Endothelial cell of umbilical vein (primary cell): ENCODE results near the gene COL18A1.

ENCODE experiments used
- CTCF ChIP-seq, 2 donors: IDR thresholded peaks; 1 replicate in 1 of 2; 2 replicates in 1 of 2; pipeline ENCODE4 v1.5.1; 2011; ENCODE audit warnings: low read length in 2 of 2, mild to moderate bottlenecking in 2 of 2, moderate library complexity in 2 of 2, control low read depth in 1 of 2, inconsistent platforms in 1 of 2, low read depth in 1 of 2; ENCODE audit not compliant: insufficient read depth in 1 of 2; ENCODE audit errors: extremely low read depth in 1 of 2
- EZH2 ChIP-seq: IDR thresholded peaks from 2 replicates; pipeline ENCODE4 v1.6.1; 2012; ENCODE audit warnings: borderline replicate concordance, low read depth, mild to moderate bottlenecking, moderate library complexity, low read length, inconsistent platforms; ENCODE audit not compliant: severe bottlenecking
- JUN ChIP-seq: IDR thresholded peaks from 2 replicates; pipeline ENCODE4 v1.6.1; 2011; ENCODE audit warnings: borderline replicate concordance, low read depth; ENCODE audit not compliant: insufficient read length, insufficient read depth
- MYC ChIP-seq: IDR thresholded peaks from one replicate; pipeline ENCODE4 v1.6.1; 2011; ENCODE audit warnings: mild to moderate bottlenecking, low read depth, low read length
- POLR2A ChIP-seq: IDR thresholded peaks from 2 replicates; pipeline ENCODE4 v1.6.1; 2012; ENCODE audit warnings: low read depth, mild to moderate bottlenecking, control low read depth, low read length

DNA sequence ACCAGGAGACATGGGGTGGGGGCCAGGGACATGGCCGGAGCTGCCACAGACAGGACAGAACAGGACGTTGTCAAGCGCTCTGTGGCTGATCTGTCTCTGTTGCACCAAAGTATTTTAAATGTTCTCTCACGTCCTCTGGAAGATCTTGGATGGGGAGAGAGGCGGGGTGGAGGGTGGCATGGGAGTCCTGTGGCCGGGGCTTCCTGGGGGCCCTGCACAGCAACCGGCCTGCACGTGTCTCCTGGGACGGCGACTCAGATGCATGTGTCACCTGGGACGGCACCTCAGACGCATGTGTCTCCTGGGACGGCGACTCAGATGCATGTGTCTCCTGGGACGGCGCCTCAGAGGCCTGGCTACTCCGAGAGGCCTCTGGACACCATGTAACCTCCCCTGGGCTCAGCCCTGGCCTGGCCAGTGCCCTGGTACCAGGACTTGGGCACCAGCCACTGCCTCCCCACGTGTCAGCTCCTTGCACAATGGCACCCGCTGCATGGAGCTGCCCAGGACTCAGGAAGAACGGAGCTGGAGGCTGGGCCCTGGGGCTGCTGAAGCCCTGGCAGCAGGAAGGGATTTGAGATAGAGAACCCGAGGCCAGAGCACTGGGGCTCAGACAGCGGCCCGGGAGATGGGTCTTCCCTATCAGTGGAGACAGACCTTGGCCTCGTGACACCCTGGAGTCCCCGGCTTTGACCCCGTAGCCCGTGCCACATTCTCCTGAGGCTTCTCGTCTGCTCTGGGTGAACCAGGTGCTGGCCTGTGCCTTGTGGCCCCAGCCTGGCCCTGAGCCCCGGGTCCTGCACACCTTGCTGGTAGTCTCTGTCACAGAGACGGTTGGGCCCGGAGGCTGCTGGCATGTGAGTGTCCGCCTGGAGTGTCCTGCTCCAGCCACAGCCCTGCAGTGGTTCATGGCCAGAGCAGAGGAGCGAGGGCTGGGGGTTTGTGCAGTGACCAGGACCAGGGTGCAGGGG, 152.0 kb downstream of the COL18A1 start:
- TF ChIP-seq CTCF (IDR thresholded peaks at IDR 0.05; ENCODE audit: extremely low read depth in 1 of 2, insufficient read depth in 1 of 2, low read depth in 1 of 2, low read length in 2 of 2): no peak
- TF ChIP-seq MYC: no peak
- TF ChIP-seq POLR2A: no peak
- TF ChIP-seq JUN: no peak
- TF ChIP-seq EZH2: no peak
